SK-N-MC (cell line): ENCODE results near the gene SRBD1.

ENCODE experiments used
- DNase-seq: peaks from one replicate; pipeline ENCODE4 v3.0.0-alpha.2; 2011; ENCODE audit warnings: low read depth, low spot score
- H3K27ac ChIP-seq: fragments of 200-600 bp; sonication (generic); 2 replicates; pipeline ENCODE4 v1.5.1; 2016; ENCODE audit warnings: mixed run types
- H3K36me3 ChIP-seq: fragments of 200-600 bp; sonication (generic); 2 replicates; pipeline ENCODE4 v1.6.1; 2017; ENCODE audit warnings: antibody characterized with exemption, low read length, mixed read lengths; ENCODE audit not compliant: insufficient read depth
- H3K4me3 ChIP-seq: fragments of 200-600 bp; sonication (generic); 2 replicates; pipeline ENCODE4 v1.5.1; 2016
- H3K9ac ChIP-seq: fragments of 200-600 bp; sonication (generic); 2 replicates; pipeline ENCODE4 v1.8.0; 2017; ENCODE audit warnings: mixed run types, mixed read lengths; ENCODE audit not compliant: insufficient read length
- H3K9me3 ChIP-seq: fragments of 200-600 bp; sonication (generic); 2 replicates; pipeline ENCODE4 v1.6.1; 2017; ENCODE audit warnings: low read depth, mild to moderate bottlenecking, antibody characterized with exemption, low read length, moderate library complexity, mixed read lengths
- EZH2 ChIP-seq: fragments of 200-600 bp; sonication (generic); IDR thresholded peaks from one replicate; pipeline ENCODE4 v1.6.1; 2017; ENCODE audit warnings: antibody characterized with exemption
- FOXP2 ChIP-seq: optimal IDR thresholded peaks from 2 replicates; pipeline ENCODE3; 2011; ENCODE audit warnings: mild to moderate bottlenecking, moderate library complexity; ENCODE audit not compliant: insufficient read depth; ENCODE audit errors: extremely low read length, control extremely low read depth
- POLR2AphosphoS5 ChIP-seq: IDR thresholded peaks from 2 replicates; pipeline ENCODE4 v1.6.1; 2012; ENCODE audit warnings: mild to moderate bottlenecking, low read depth, low read length, borderline replicate concordance

Gene SRBD1

GRCh38 chr2:45422921-45423320, 188.1 kb downstream of the SRBD1 start:
- no peaks in the 10 kb centered on the region for H3K9me3 ChIP-seq
- DNase-seq, result no peak
- H3K27ac ChIP-seq, result no peak overlapping the region
- no peak overlapping the region for H3K9ac ChIP-seq
- H3K36me3 ChIP-seq, result no peaks in the 10 kb centered on the region
- H3K4me3 ChIP-seq, result no peak overlapping the region
- TF ChIP-seq FOXP2 (no peak), EZH2 (no peak), POLR2AphosphoS5 (no peak)

DNA sequence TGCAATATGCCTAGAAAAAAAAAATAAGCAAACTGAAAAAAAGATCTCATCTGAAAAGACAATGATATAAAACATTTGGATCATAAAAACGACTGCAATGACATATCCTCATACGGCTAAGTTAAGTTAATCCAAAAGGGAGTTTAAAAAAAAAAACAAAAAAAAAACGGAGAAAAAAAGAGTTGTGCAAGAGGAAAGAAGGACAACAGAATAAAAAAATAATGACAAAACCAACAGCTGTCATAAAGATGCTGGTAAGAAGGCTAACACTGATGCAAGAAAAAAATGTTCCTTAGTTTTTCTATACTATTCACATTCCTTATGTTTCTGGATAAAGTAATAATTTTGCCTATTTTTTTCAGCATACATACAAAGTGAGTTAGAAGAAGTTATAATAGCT, 192.5 kb downstream of the SRBD1 start:
- no peak overlapping the region for H3K4me3 ChIP-seq
- DNase-seq, result no peak
- H3K9me3 ChIP-seq, result no peaks in the 10 kb centered on the region
- no peaks in the 10 kb centered on the region for H3K36me3 ChIP-seq
- TF ChIP-seq FOXP2, result no peak
- TF ChIP-seq POLR2AphosphoS5, result no peak
- no peak for TF ChIP-seq EZH2
- H3K9ac ChIP-seq, result no peak overlapping the region
- no peak overlapping the region for H3K27ac ChIP-seq

GRCh38 chr2:45415534-45416123, 195.4 kb downstream of the SRBD1 start:
- Histone ChIP-seq H3K36me3 (no peaks in the 10 kb centered on the region), H3K27ac (no peak overlapping the region), H3K9me3 (no peaks in the 10 kb centered on the region), H3K4me3 (no peak overlapping the region), H3K9ac (no peak overlapping the region)
- TF ChIP-seq EZH2, result no peak
- no peak for TF ChIP-seq POLR2AphosphoS5
- TF ChIP-seq FOXP2, result no peak
- DNase-seq, result no peak

GRCh38 chr2:45412754-45413379, 198.2 kb downstream of the SRBD1 start:
- no peak for DNase-seq
- no peaks in the 10 kb centered on the region for H3K9me3 ChIP-seq
- no peak overlapping the region for H3K9ac ChIP-seq
- no peak for TF ChIP-seq FOXP2
- no peak for TF ChIP-seq POLR2AphosphoS5
- TF ChIP-seq EZH2, result no peak
- H3K4me3 ChIP-seq, result no peak overlapping the region
- no peaks in the 10 kb centered on the region for H3K36me3 ChIP-seq
- H3K27ac ChIP-seq, result no peak overlapping the region

DNA sequence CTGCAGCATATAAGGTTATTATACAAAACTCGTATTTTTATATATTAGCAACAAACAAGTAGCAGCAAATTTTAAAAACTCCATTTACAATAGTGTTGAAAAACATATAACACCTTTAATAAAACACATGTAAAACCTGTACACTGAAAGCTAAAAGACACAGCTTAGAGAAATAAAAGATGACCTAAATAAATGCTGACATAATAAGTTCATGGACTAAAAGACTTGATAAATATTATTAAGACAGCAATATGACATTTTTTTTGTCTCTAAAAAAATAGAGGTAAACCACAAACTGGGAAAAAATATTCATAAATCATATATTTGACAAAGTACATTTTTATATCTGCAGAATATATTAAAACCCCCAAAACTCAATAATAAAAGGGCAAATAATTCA, 201.4 kb downstream of the SRBD1 start:
- H3K36me3 ChIP-seq, result no peaks in the 10 kb centered on the region
- H3K27ac ChIP-seq, result no peak overlapping the region
- no peaks in the 10 kb centered on the region for H3K9me3 ChIP-seq
- no peak for DNase-seq
- H3K9ac ChIP-seq, result no peak overlapping the region
- H3K4me3 ChIP-seq, result no peak overlapping the region
- TF ChIP-seq POLR2AphosphoS5, result no peak

- TF ChIP-seq EZH2, result no peak
- TF ChIP-seq FOXP2, result no peak
- TF ChIP-seq POLR2AphosphoS5, result no peak
- peak; percentile 34 for DNase-seq
- no peak overlapping the region for H3K9ac ChIP-seq
- no peaks in the 10 kb centered on the region for H3K9me3 ChIP-seq
- no peaks in the 10 kb centered on the region for H3K36me3 ChIP-seq
- H3K27ac ChIP-seq, result no peak overlapping the region
- no peak overlapping the region for H3K4me3 ChIP-seq
Measured at GRCh38 chr2:45406621-45407020, 204.4 kb downstream of the SRBD1 start.

DNA sequence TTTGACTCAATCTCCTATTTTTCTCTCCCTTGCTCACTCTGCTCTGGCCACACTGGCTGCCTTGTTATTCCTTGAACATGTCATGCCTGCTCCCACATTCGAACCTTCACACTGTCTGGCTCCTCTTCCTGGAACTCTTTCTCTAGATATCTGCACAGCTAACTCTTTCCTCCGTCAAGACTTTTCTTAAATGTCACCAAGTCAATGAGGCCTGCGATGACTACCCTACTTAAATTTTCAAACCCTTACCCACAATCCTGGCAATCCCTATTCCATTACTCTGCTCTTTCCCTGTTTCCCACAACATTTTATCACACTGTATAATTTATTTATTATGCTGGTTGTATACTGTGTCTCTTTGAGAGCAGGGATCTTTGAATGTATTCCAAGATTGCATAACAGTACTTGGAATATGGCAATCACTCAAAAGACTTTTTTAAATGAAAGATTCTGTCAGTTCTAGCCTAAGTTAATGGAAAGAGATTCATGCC, 206.2 kb downstream of the SRBD1 start:
- no peak overlapping the region for H3K27ac ChIP-seq
- no peak for DNase-seq
- no peaks in the 10 kb centered on the region for H3K9me3 ChIP-seq
- TF ChIP-seq POLR2AphosphoS5, result no peak
- TF ChIP-seq FOXP2, result no peak
- no peak for TF ChIP-seq EZH2
- no peak overlapping the region for H3K4me3 ChIP-seq
- no peaks in the 10 kb centered on the region for H3K36me3 ChIP-seq
- no peak overlapping the region for H3K9ac ChIP-seq

- no peak overlapping the region for H3K4me3 ChIP-seq
Measured at GRCh38 chr2:45403036-45403435, 208.0 kb downstream of the SRBD1 start.

More at GRCh38 chr2:45403036-45403435, 208.0 kb downstream of the SRBD1 start:
- Histone ChIP-seq H3K36me3 (no peaks in the 10 kb centered on the region), H3K9me3 (no peaks in the 10 kb centered on the region), H3K9ac (no peak overlapping the region), H3K27ac (no peak overlapping the region)
- TF ChIP-seq POLR2AphosphoS5 (no peak), EZH2 (no peak), FOXP2 (no peak)
- no peak for DNase-seq
